ENCODE measurements around the gene ANKRD55. TPM values are rescaled to one million over a fixed set of nuclear protein-coding genes. Genes with fewer than 3 reads are reported as not detected.

The ANKRD55 gene
- total RNA-seq, 2 experiments from 2014 or later: 3.7 to 5.7 TPM

DNA sequence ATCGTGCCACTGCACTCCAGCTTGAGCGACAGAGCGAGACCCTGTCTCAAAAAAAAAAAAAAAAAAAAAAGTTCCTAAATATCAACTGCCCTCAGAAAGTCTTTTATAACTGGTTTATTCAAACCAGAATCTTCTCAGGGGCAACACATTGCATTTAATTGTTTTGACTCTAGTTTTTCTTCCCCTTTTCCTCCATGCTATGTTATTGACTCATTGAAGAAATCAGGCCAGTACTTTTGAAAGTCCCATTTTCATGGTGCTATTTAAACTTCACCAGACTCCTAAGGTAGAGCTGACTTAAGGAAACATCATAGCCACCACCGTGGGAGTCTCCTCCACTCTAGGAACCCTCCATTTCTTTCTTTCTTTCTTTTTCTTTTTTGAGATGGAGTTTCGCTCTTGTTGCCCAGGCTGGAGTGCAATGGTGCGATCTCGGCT is 155.3 kb downstream of the ANKRD55 start:
- intact Hi-C loops (cut with DNase I, micrococcal nuclease): no loop called here
- POLR2A ChIA-PET: no interaction called here

DNA sequence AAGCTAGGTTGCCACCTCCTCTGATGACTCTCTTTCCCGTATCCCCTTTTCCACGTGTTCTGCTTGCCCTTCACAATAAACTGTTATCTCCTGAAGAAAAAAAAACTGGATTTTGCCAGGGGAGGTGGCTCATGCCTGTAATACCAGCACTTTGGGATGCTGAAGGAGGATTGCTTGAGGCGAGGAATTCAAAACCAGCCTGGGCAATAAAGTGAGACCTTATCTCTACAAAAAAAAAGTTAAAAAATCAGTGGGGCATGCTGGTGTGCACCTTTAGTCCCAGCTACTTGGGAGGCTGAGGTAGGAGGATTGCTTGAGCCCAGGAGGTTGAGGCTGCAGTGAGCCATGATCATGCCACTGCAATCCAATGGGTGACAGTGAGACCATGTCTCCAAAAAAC is 156.6 kb downstream of the ANKRD55 start:
- POLR2A ChIA-PET: no interaction called here
- intact Hi-C loops (cut with DNase I, micrococcal nuclease): no loop called here
- Mint-ChIP-seq H3K9me3 (ENCODE audit: low read depth) (no peaks in the 10 kb centered on the region), H3K27ac (no peak overlapping the region), H3K27me3 (no peaks in the 10 kb centered on the region), H3K4me1 (peaks cover 57% of the 10 kb centered on the region), H3K4me3 (no peak overlapping the region), H3K36me3 (ENCODE audit: low read depth) (peaks cover 2% of the 10 kb centered on the region)
- DNase-seq: no peak
- CTCF ChIA-PET: interaction anchor here (0.6 kb wide), 1 partner anchor 808 kb away, joined by 3 read pairs; no protein-coding TSS in a partner anchor
- ATAC-seq: no peak

More for the DNA sequence above, 155.3 kb downstream of the ANKRD55 start:
- DNase-seq (no peak), ATAC-seq (no peak)
- peaks cover 2% of the 10 kb centered on the region for H3K36me3 Mint-ChIP-seq (ENCODE audit: low read depth)
- no peak overlapping the region for H3K27ac Mint-ChIP-seq
- H3K27me3 Mint-ChIP-seq: no peaks in the 10 kb centered on the region
- CTCF ChIA-PET: interaction anchor here (0.8 to 1.5 kb wide), 2 partner anchors 13 to 125 kb away, joined by 3 to 4 read pairs; no protein-coding TSS in a partner anchor
- peaks cover 61% of the 10 kb centered on the region for H3K4me1 Mint-ChIP-seq
- no peaks in the 10 kb centered on the region for H3K9me3 Mint-ChIP-seq (ENCODE audit: low read depth)
- no peak overlapping the region for H3K4me3 Mint-ChIP-seq

DNA sequence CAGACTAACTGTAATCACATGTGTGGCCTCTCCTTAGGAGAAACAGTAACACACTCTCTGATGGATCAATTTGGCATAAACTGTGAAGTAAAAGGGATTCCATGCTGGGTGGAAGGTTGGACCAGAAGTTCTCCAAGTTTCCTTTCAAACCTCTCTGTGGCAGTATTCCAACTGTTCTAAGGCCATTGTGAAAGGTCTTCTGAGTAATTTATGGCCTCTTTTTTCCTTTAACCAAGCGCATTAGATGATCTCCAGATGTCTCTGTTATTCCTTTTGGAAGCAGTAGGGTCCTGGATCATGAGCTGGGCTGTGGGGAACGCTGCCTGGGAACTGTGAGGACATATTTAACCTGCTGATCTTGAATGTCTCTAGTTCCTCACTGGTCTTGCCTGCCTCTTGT is 157.8 kb downstream of the ANKRD55 start:
- CTCF ChIA-PET: no interaction called here

DNA sequence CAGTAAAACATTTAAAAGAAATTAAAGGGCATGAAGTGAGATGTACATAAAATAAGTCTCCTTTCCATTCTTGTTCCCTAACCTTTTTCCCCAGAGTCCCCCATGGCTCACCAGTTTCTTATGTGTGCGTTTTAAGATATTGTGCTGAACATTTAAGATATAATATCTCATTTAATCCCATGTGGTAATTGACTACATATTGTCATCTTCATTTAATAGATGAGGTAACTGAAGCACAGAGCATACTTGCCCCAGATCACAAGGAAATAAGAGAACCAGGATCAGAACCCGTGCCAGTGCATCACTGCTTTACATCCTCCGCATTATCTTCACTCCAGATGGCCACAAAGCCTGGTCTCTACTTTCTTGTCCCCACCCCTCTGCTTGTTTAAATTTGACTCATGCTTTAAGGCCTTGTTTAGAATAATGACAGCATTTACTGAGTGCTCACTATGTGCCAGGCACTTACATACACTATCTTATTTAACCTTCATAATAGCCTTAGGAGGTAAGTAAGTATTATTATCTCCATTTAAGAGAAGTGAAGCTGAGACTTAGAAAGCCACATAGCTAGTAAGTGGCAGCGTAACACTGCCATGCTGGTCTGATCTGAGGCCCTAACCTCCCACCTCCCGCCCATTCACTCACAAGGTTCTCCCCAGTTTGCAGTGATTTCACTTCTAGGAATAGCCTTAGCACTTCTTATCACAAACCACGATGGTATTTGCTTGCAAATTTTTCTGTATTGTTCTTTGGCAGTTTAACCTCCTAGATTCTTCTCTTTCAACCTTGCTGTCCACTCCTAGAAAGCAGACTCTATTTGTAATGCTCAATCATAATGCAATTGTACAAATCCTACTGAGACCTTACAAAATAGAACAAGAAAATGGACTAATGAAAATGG is 160.0 kb downstream of the ANKRD55 start:
- H3K27me3 Mint-ChIP-seq: no peaks in the 10 kb centered on the region
- ATAC-seq (peak; percentile 29), DNase-seq (no peak)
- peak overlapping the region; percentile 32 for H3K27ac Mint-ChIP-seq
- H3K4me3 Mint-ChIP-seq: no peak overlapping the region
- H3K36me3 Mint-ChIP-seq (ENCODE audit: low read depth): peaks cover 2% of the 10 kb centered on the region
- H3K4me1 Mint-ChIP-seq: peaks cover 66% of the 10 kb centered on the region
- CTCF ChIA-PET: interaction anchor here (0.6 to 1.4 kb wide), 3 partner anchors 29 to 68 kb away, joined by 3 to 5 read pairs (median 3); no protein-coding TSS in a partner anchor
- no peaks in the 10 kb centered on the region for H3K9me3 Mint-ChIP-seq (ENCODE audit: low read depth)
- intact Hi-C loops (cut with DNase I, micrococcal nuclease): no loop called here
- POLR2A ChIA-PET: no interaction called here

More for the DNA sequence above, 157.8 kb downstream of the ANKRD55 start:
- Mint-ChIP-seq H3K27me3 (no peaks in the 10 kb centered on the region), H3K27ac (no peak overlapping the region), H3K9me3 (ENCODE audit: low read depth) (no peaks in the 10 kb centered on the region), H3K36me3 (ENCODE audit: low read depth) (peaks cover 2% of the 10 kb centered on the region), H3K4me3 (no peak overlapping the region), H3K4me1 (peaks cover 57% of the 10 kb centered on the region)
- intact Hi-C loops (cut with DNase I, micrococcal nuclease): no loop called here
- DNase-seq: no peak
- POLR2A ChIA-PET: no interaction called here
- ATAC-seq: no peak

DNA sequence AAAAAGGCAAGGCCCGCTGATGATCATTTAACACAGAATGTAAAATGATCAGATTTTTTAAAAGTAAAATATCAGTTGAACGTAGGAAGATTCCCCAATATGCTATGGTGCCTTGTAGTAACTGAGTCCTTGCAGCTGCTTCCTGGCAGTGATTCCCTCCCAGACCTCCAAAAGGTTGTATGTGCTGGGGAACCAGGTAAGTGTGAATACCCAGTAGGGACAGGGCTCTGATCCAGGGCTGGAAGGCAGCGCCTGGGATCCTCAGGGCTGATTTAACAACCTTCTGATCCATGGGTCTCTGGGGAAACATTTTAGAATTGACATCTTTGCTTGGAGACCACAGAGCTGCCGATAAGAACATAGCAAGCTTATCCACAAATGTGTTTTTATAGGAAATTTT is 161.7 kb downstream of the ANKRD55 start:
- no peak for ATAC-seq
- Mint-ChIP-seq H3K4me1 (peaks cover 75% of the 10 kb centered on the region), H3K27ac (peak overlapping the region; percentile 64), H3K27me3 (no peaks in the 10 kb centered on the region), H3K36me3 (ENCODE audit: low read depth) (peaks cover 2% of the 10 kb centered on the region), H3K9me3 (ENCODE audit: low read depth) (no peaks in the 10 kb centered on the region), H3K4me3 (peak overlapping the region; percentile 5)
- ChIA-PET POLR2A (no interaction called here), CTCF (interaction anchor here (0.6 to 1.5 kb wide), 5 partner anchors 54 to 202 kb away, joined by 3 to 4 read pairs (median 3); no protein-coding TSS in a partner anchor)
- intact Hi-C loops (cut with DNase I, micrococcal nuclease): no loop called here
- DNase-seq: no peak

DNA sequence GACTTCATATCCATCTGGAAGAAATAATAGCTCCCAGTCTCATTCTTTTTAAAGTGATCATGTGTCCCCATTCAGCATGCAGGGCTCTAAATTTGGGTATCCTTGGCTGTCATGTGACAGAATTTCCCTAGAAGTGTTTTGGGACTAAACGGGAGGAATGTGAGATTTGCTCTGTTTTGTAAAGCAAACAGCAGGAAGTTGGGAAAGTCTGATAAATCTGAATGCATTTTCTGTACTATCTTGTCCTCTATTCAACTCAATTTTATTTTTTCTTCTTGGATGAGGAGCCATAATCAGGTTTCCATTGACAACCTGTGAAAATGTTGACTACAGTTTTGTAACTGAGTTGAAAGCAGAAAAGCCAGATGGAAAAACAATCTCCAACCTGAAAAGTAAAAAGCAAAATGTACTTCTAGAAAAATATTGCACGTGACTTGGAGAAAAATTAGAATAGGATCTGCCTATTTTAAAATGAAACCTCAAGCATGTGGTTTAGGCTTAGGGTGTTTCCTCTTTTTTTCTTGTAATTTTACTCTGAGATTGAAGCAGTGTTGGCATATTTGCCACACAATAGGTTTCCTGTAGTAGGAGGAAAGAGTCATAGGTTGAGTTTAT is 162.2 kb downstream of the ANKRD55 start:
- Mint-ChIP-seq H3K4me3 (no peak overlapping the region), H3K9me3 (ENCODE audit: low read depth) (no peaks in the 10 kb centered on the region), H3K27me3 (no peaks in the 10 kb centered on the region), H3K36me3 (ENCODE audit: low read depth) (peaks cover 2% of the 10 kb centered on the region), H3K4me1 (peaks cover 75% of the 10 kb centered on the region), H3K27ac (peak overlapping the region; percentile 64)
- ATAC-seq (peak; percentile 65), DNase-seq (no peak)
- POLR2A ChIA-PET: no interaction called here
- intact Hi-C loops (cut with DNase I, micrococcal nuclease): no loop called here
- CTCF ChIA-PET: interaction anchor here (0.6 to 1.5 kb wide), 5 partner anchors 53 to 202 kb away, joined by 3 to 4 read pairs (median 3); no protein-coding TSS in a partner anchor

DNA sequence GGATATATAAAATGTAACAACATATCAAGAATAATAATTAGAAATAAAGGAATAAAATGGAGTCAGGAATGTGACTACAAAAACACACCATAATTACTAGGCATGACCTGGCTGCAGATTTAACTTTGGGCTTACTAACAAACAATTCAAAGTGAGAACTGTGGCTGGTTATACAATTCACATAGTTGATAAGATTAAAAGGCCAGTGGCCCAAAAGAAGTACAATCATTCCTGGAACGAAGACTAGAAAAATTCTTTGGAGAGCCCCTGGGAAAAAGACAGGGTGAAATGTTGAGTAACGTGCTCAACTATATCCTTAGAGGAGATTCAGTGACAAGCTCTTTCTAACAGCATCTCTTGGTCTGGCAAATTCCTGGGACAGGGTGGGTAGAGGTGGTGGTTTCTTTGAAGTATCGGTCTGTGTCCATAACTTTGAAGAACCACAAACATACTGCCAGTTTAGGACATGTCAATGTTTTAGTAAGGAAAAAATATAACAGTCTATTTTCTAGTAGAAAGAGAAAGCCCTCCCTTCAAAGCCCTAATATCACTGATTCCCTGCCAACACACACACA is 163.4 kb downstream of the ANKRD55 start:
- Mint-ChIP-seq H3K27me3 (no peaks in the 10 kb centered on the region), H3K4me3 (no peak overlapping the region), H3K9me3 (ENCODE audit: low read depth) (no peaks in the 10 kb centered on the region), H3K27ac (no peak overlapping the region), H3K36me3 (ENCODE audit: low read depth) (no peaks in the 10 kb centered on the region), H3K4me1 (peaks cover 75% of the 10 kb centered on the region)
- ATAC-seq (no peak), DNase-seq (no peak)
- CTCF ChIA-PET: interaction anchor here (0.5 kb wide), 1 partner anchor 14 kb away, joined by 3 read pairs; no protein-coding TSS in a partner anchor
- intact Hi-C loops (cut with DNase I, micrococcal nuclease): loop anchor here in 1 of 2 experiments (5.0 kb wide), 1 partner anchor 133 kb away; no protein-coding TSS in a partner anchor
- POLR2A ChIA-PET: interaction anchor here (0.6 kb wide), 1 partner anchor 10 kb away, joined by 5 read pairs; no protein-coding TSS in a partner anchor

DNA sequence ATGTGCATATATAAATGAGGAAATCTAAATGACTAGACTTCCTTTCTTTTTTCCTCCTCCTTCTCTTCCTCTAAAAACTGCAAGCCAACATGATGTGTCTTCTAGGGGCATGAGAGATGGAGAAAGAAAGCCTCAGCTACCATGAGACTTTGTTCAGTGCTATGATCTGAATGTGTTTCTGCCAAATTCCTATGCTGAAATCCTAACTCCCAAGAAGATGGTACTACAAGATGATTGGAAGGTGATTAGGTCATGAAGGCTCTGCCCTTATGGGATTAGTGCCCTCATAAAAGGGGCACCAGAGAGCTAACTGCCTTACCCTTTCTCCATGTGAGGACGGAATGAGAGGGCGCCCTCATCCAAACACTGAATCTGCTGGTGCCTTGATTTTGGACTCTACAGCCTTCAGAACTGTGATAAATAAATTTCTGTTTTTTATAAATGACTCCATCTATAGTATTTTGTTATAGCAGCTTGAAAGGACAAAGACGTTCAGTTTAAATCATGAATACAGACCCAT is 166.1 kb downstream of the ANKRD55 start:
- CTCF ChIA-PET: interaction anchor here (0.8 to 1.0 kb wide), 2 partner anchors 8 to 72 kb away, joined by 3 to 4 read pairs; partner anchors contain the start of gene IL6ST
- Mint-ChIP-seq H3K27me3 (no peaks in the 10 kb centered on the region), H3K9me3 (ENCODE audit: low read depth) (no peaks in the 10 kb centered on the region), H3K4me1 (peaks cover 72% of the 10 kb centered on the region), H3K27ac (no peak overlapping the region), H3K4me3 (no peak overlapping the region), H3K36me3 (ENCODE audit: low read depth) (no peaks in the 10 kb centered on the region)
- intact Hi-C loops (cut with DNase I, micrococcal nuclease): loop anchor here in 1 of 2 experiments (5.0 kb wide), 1 partner anchor 135 kb away; no protein-coding TSS in a partner anchor
- ATAC-seq (no peak), DNase-seq (no peak)
- POLR2A ChIA-PET: no interaction called here

DNA sequence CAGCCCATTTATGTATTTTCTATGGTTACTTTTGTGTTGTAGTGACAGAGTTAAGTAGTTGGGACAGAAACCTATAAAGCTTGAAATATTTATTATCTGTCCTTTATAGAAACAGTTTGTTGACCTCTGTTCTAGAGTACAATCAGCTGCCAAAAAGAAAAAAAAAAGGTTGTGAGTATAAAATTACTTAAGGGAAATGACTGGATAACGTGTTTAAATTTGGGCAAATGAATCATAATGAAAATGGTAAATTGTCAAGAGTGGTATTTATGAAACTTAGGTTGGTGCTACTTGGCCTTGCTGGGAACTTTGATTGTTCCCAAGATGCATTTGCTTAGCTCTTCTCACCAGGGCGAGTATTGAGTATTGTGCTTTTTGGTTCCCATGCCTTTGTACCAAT is 168.1 kb downstream of the ANKRD55 start:
- no peak overlapping the region for H3K27ac Mint-ChIP-seq
- ATAC-seq: peak; percentile 61

DNA sequence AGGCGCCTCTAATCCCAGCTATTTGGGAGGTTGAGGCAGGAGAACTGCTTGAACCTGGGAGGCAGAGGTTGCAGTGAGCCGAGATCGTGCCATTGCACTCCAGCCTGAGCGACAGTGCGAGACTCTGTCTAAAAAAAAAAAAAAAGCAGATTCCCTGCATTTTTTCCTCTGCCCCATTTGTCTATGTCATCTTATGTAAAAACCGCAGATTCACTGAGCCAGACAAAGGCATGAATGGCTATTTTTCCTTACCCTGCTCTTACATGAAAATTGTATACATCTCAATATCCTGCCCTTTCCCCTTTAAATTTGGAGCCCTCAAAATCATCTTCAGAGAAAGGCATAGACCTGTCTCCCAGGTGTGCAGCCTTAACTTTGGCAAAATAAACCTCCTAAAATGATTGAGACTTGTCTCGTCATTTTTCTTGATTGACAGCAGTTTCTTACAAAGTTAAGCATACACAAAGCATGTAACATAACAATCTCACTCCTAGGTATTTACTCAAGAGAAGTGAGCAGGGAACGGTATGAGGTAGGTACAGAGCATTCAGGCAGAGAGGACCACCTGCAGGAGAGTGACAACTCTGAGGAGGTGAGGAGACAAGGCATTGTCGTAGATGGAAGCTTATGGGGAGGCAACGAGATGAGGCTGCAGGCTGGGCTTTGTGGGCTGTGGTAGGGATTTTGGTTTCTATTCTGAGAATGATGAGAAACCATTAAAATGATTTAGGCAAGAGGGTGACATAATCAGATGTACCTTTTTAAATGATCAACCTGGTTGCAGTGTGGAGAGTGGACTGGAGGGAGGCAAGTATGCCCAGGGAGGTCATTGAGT is 172.6 kb downstream of the ANKRD55 start:
- peak; percentile 34 for ATAC-seq
- Mint-ChIP-seq H3K27me3 (peaks cover 3% of the 10 kb centered on the region), H3K4me1 (peaks cover 80% of the 10 kb centered on the region), H3K27ac (peak overlapping the region; percentile 35), H3K4me3 (peak overlapping the region; percentile 5), H3K9me3 (ENCODE audit: low read depth) (peaks cover 3% of the 10 kb centered on the region), H3K36me3 (ENCODE audit: low read depth) (no peaks in the 10 kb centered on the region)
- DNase-seq: peak; percentile 73
- ChIA-PET POLR2A (interaction anchor here (0.6 to 0.9 kb wide), 3 partner anchors 20 to 82 kb away, joined by 3 to 4 read pairs (median 3); no protein-coding TSS in a partner anchor), CTCF (no interaction called here)
- intact Hi-C loops (cut with DNase I, micrococcal nuclease): loop anchor here in 1 of 2 experiments (2.0 to 5.0 kb wide), 2 partner anchors 20 to 267 kb away; no protein-coding TSS in a partner anchor

More for the DNA sequence above, 168.1 kb downstream of the ANKRD55 start:
- CTCF ChIA-PET: interaction anchor here (0.6 to 1.4 kb wide), 7 partner anchors 12 to 644 kb away, joined by 3 to 5 read pairs (median 4); no protein-coding TSS in a partner anchor
- H3K27me3 Mint-ChIP-seq: peaks cover 1% of the 10 kb centered on the region
- no peaks in the 10 kb centered on the region for H3K36me3 Mint-ChIP-seq (ENCODE audit: low read depth)
- intact Hi-C loops (cut with DNase I, micrococcal nuclease): loop anchor here (2.0 to 5.0 kb wide), 6 partner anchors 14 to 262 kb away; no protein-coding TSS in a partner anchor
- POLR2A ChIA-PET: interaction anchor here (0.5 to 1.0 kb wide), 2 partner anchors 18 to 52 kb away, joined by 3 to 4 read pairs; no protein-coding TSS in a partner anchor
- H3K4me3 Mint-ChIP-seq: no peak overlapping the region
- no peak for DNase-seq
- no peaks in the 10 kb centered on the region for H3K9me3 Mint-ChIP-seq (ENCODE audit: low read depth)
- H3K4me1 Mint-ChIP-seq: peaks cover 68% of the 10 kb centered on the region

Measured in activated CD4-positive, alpha-beta T cell treated with anti-CD3 and anti-CD28 coated beads for 36 hours (primary cell).